GM18499 (cell line): ENCODE measurements around the gene MARK4.
"Not testable (repeated sequence)": the region's sequence is repeated elsewhere in the genome, so short reads cannot be mapped to it uniquely, and the experiment has no call there.

Source experiments
- ATAC-seq: cut with Tn5 transposase; IDR thresholded peaks from one replicate; pipeline ENCODE4 v1.9.1; 2021; ENCODE audit warnings: moderate number of reproducible peaks; ENCODE audit not compliant: insufficient read depth, unreplicated experiment

The MARK4 gene

DNA sequence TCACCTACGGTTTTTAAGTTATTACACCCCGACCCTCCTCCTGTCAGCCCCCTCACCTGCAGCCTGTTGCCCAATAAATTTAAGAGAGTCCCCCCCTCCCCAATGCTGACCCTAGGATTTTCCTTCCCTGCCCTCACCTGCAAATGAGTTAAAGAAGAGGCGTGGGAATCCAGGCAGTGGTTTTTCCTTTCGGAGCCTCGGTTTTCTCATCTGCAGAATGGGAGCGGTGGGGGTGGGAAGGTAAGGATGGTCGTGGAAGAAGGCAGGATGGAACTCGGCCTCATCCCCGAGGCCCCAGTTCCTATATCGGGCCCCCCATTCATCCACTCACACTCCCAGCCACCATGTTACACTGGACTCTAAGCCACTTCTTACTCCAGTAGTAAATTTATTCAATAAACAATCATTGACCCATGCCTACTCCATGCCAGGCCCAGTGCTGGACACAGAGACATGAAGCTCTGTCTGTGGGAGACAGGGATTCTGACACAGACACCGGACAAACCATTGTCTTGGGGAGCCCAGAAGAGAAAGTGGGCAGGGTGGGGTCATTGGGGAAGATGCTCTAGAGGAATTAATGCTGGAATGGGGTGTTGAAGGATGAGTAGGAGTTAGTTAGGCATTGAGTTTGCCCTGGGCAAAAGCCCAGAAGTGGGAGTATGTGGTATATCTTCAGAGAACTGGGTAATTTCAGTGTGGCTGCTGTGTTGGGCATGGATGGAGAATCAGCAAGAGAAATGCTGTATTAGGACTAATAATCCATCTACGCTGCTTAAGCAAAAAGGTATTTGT, 52.4 kb downstream of the MARK4 start:
- no peak for ATAC-seq

GRCh38 chr19:45304141-45304926, 53.3 kb downstream of the MARK4 start:
- no peak for ATAC-seq

DNA sequence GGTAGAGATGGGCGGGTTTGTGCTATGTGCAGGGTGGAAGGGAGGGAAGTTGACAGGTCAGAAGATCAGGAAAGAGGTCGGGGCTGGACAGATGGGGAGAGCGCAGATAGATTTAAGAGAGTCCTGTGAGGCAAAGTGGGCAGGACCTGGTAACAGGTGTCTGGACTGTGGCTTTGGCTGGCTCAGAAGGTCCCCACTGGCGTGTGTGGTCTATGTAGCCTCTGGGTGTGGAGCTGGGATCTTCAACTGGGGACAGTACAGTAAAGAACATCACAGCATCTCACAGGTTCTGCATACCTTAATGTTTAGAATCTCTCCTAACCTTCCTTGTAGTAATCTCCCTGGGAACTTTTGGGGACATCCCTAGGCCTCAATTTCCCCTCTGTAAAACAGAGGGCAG, 53.9 kb downstream of the MARK4 start:
- no peak for ATAC-seq

- no peak for ATAC-seq
These were observed 54.4 kb downstream of the MARK4 start for GRCh38 chr19:45305421-45305820.

DNA sequence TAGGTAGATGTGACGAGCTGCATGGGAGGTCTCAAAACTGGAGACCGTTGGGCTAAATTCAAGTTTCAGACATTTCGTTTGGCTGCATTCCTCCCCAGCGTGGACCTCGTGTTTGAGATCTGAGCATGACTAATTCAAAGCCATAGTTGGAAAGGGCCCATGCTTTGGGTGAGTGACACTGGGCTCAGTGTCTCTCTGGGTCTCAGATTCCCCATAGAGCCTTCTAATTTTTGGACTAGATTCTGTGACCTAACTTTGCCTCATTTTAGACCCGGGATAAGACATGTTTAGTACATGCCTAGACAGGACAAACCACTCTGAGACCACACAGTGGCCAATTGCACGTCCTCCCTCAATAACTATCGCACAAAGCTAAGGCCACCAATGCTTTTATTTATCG, 55.0 kb downstream of the MARK4 start:
- no peak for ATAC-seq

GRCh38 chr19:45306518-45307027, 55.5 kb downstream of the MARK4 start:
- no peak for ATAC-seq

- ATAC-seq: no peak
These were observed 56.3 kb downstream of the MARK4 start for GRCh38 chr19:45307361-45307760.

DNA sequence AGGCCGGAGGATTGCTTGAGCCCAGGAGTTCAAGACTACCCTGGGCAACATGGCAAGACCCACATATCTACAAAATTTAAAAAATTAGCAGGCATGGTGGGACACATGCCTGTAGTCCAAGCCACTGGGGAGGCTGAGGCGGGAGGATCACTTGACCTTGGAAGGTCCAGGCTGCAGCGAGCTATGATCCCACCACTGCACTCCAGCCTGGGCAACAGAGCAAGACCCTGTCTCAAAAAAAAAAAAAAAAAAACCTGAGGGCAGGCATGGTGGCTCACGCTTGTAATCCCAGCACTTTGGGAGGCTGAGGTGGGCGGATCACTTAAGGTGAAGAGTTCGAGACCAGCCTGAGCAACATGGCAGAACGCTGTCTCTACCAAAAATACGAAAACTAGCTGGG, 58.3 kb downstream of the MARK4 start:
- ATAC-seq: not testable (repeated sequence)

DNA sequence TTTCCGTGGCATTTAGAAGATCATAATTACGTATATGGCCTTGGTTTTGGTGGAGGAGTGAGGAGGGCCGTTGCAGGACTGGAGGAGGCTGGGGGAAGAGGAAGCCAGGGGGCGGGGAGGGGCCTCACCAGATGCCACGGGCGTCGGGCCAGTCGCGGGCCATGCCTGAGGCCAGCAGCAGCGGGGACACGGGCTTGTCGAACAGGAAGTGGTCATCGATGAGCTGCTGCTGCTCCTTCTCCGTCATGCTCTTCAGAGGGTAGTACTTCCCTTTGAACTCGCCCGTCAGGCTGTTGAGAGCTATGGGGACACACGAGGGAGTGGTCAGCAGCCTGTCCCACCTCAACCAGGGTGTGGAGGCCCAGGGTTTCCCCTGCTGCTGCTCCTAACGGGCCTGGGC, 60.5 kb downstream of the MARK4 start:
- no peak for ATAC-seq

GRCh38 chr19:45312285-45312684, 61.2 kb downstream of the MARK4 start:
- not testable (repeated sequence) for ATAC-seq

- no peak for ATAC-seq
These were observed 63.7 kb downstream of the MARK4 start for GRCh38 chr19:45314708-45315245.

DNA sequence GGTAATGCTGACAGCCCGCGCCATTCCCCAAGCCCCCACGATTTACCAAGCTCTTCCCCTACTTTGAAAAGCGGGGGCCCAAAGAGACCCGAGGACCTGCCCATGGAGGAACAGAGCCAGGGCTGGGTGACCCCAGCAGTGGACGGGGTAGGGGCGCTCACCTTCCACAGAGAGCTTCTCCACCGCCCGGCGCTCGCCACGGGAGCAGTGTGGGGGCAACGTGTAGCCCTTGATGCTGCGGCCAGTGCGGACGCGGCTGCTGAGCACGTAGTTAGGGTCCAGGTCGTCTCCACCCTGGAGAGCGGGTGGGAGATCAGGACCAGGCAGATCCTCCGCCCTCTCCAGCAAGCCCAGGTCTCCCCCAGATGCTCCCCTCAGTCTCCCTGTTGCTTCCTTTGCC, 64.2 kb downstream of the MARK4 start:
- ATAC-seq: no peak

DNA sequence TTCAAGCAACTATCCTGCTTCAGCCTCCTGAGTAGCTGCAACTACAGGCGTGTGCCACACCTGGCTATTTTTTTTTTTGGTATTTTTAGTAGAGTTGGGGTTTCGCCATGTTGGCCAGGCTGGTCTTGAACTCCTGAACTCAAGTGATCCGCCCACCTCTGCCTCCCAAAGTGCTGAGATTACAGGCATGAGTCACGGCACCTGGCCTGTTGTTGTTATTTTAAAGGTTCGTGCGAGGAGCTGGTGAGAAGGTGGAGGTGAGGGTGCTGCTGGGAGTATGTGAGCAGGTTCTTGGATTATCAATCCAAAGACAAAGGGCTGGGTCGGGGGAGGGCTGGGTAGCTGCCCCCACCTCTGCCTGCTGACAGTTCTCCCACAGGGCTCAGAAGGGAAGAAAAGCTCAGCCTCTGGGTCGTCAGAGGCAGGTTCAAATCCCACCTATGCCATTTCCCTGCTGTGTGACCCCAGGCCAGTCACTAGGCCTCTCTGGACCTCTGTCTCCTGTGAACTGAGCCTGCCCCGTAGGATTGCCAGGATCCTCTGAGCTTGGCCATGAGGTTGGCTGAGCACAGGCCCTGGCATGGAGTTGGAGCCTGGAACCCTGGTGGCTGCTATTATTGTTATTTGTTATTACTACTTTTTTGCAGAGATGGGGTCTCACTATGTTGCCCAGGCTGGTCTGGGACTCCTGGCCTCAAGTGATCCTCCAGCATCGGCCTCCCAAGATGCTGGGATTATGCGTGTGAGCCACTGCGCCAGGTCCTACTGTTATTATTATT, 70.1 kb downstream of the MARK4 start:
- ATAC-seq: no peak

DNA sequence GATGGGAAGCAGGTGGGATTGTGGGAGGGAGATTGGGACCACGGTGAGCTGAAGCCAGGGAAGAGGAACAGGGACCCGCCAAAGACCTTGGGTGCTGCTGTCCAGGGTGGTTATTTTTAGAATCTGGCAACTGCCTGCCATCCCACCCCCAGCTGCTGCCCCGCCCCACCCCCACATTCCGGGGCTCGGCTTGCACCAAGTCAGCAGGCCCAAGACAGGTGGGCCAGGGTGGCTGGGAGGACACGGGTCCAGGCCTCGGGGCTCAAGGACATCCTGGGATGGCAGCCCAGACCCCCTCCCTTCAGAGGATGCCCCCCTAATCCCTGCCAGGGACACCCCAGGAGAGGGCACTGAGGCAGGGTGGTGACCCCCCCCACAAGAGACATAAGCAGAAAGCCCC, 70.8 kb downstream of the MARK4 start:
- no peak for ATAC-seq

DNA sequence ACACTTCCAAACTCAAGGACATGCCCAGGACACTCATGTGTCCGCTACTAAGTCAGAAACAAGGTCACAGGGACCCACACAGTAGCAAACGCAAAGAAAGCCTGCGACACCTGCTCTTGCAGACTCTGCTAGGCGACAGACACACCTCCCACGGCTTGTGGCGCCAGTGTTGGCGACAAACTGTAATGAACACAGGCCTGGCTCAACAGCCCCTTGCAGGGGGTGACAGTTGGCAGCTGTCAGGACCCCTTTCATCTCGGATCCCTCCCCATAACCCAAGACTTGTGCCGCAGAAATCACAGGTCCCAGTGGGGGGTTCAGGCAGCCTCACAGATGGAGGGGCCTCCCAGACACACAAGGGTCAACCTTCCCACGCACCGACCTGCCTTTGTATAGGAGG, 71.2 kb downstream of the MARK4 start:
- no peak for ATAC-seq

DNA sequence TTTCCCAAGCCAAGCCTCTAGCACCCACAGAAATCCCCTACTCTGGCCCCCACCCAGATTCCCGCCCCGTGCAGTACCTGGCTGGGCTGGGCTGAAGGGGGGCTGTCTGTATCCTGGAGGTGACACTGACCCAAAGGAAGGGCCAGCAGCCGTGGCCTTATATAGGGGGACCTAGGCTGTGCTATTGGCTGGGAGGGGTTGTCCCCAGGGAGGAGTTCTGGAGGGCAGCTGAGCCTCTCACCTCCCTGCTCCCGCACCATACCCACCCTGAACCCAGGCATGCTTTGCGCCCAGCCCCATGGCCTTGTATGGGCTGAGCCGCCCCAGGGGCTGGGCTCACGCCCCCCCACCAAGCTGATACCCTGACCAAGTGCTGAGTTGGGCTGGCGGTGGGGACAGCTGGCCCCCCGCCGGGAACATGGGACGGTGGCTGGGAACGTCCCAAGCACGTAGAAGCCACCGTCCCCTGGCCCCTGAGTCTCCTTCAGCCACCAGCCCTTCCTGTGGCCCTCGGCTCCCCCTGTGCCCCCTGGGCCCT, 71.7 kb downstream of the MARK4 start, which contains the start of gene CKM:
Gene CKM (minus strand): TSS at position 132 of the 538 bp plus-strand sequence. CDS start 3,162 bp downstream, outside the sequence.
- no peak for ATAC-seq

- no peak for ATAC-seq
These were observed 72.6 kb downstream of the MARK4 start for GRCh38 chr19:45323671-45324081.

GRCh38 chr19:45324349-45324907, 73.4 kb downstream of the MARK4 start:
- ATAC-seq: no peak

- ATAC-seq: no peak
These were observed 76.5 kb downstream of the MARK4 start for GRCh38 chr19:45327404-45328143.
